CD4-positive, alpha-beta T cell treated with Interleukin-2 at 100 ng/mL for 4 hours (primary cell): ENCODE measurements around the gene RASL11A.
"Not testable (repeated sequence)": the region's sequence is repeated elsewhere in the genome, so short reads cannot be mapped to it uniquely, and the experiment has no call there.

ENCODE experiments used
- DNase-seq: peaks from one replicate; pipeline ENCODE4 v3.0.0-alpha.2; 2020; ENCODE audit warnings: low spot score

Gene RASL11A

DNA sequence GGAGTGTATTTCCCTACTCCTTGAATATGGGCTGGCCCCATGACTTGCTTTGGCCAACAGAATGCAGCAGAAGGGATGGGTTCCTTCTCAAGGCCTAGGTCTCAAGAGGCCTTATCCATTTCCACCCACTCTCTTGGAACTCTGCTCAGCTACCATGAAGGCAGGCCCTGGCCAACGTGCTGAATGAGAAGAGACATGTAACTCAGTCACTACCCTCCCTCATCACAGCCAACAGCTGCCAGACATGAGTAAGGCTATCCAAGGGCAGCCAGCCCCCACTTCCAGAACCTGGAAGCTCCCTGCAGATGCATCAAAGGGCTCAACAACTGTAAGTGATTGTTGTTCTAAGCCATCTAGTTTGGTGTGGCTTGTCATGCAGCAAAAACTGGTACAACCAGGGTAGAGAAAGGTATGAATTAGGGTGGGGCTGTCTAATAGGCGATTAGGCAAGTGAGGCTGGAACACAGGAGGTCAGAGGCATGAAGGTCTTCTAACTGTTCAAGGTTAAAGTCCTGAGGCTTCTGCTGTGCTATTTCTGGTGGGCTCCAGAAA lies 1.4 kb upstream of the RASL11A start:
- DNase-seq = no peak

DNA sequence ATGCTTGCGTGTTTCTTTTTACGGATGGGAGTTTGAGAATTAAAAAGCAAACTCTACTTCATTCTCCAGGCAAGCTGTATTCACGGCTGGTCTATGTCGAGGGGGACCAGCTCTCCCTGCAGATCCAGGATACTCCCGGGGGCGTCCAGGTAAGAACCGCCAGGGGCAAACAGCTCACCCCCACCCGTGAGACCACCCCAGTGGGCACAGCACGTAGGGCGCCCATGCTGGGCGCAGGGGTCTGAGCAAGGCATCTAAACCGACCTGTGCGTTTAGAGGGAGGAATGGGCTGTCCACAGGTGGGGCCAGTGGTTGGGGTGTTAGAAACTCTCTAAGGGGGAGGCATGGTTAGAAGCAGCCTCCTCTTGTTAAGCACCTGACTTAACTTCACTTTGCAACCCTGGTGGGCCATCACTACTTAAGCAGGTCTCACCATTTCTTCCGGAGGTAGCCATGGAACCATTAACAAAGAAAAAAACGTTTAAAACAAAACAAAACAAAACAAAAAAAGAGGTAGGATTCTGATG lies 1.0 kb downstream of the RASL11A start:
- no peak for DNase-seq

DNA sequence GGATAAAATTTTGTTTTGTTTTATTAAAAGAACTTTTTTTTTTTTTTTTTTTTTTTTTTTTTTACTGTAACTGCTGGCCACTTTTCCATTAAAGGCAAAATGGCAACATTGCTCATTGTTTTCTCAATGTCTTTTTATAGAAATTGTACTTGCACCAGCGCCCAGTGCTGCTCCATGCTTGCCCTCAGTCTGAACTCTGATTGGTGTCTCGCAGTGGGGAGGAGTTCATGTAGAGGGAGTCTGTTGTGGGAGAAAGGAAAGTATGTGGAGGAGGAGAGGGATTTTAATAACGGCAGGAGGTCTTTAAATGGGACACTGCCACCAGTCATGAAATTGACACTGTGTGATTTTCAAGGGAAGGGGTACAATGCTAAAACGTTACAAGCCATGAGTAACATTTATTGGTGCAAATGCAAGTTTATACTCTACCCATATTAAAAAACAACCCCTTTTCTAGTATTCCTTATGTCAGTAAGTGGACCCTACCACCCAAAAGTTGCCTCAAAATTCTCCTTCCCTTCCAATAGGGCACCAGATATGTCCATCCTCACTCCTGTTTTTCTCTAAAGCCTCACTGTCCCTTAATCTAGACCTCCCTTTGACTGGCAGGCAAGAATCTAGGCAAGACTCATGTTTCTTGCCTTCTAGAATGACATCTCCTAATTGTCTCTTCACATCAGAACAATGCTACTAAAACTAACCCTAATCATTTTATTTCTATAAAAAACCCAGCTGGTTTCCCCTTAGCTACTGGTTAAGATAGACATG lies 3.2 kb downstream of the RASL11A start:
- no peak for DNase-seq

DNA sequence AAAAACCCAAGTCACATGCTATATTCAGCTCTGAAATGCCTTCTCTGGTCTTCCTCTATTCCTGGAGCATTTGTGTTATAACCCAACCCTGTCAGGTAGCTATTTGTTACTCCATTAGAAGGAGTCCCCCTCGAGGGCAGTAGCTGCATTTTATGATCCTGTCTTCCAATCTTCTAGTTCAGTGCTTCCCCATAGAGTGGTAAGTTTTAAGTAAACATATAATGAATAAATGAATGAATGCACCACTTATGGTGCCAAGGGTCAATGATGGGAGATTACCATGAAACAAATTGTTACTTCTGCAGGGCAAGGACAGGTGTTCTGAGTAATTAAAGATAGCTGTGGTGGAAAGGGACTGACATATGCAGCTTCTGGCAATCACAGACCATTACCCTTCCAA lies 4.0 kb downstream of the RASL11A start:
- no peak for DNase-seq

DNA sequence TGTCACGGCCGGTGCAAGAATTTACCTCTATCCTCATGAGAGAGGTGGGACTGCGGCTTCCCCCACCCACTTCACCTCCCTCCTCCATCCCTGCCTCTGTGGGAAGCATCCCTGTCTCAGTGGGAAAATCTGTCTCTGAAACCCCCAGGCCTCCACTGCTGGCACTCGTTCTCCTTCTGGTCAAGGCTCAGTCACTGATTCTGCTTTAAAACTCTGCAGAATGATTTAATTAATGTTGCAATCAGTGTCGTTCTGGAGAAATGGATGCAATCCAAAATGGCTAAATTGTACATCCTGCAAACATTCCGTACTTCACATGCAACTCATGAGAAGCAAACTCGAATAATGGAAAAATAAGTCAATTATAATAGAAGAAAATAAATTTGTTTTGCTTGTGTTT lies 5.6 kb downstream of the RASL11A start:
- no peak for DNase-seq

DNA sequence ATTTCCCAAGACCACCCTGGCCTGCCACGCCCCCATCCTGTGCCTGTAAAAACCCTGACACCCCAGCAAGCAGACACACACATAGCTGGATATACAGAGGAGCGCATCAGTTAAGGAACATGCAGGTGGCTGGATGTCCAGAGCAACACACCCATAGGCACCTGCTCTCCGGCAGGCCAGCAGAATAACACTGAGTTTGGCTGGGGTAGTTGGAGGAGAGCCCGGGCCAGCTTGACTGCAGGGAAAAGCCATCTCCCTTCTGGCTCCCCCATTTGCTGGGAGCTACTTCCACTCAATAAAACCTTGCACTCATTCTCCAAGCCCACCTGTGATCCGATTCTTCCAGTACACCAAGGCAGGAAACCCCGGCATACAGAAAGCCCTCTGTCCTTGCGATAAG lies 8.9 kb downstream of the RASL11A start:
- no peak for DNase-seq

DNA sequence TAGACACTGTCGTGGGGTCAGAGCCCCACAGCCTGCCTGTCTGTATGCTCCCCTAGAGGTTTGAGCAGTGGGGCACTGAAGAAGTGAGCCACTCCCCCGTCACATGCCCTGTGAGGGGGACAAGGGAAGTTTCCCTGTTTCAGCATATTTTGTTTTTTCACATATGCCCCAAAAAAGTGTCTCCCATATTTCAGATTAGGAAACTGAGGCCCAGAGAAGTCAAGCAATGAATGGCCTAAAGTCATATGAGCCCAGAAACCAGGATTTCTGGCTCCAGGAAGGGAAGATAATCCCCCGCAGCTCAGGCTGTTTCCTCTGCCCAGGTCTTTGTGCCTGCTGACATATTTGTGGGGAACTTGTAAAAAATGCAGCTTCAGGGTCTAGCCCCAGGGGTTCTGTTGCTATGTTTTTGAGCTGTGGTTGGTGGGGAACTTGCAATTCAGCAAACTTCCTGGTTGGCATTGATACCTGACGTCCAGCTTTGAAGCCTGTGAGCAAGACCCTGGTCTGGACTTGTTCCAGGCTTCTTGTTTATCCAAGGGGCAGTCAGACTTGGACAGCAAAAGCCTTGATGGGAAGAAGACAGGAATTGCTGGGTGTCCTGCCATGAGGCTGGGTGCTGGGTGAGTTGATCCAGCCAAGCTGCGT lies 9.5 kb downstream of the RASL11A start:
- no peak for DNase-seq

DNA sequence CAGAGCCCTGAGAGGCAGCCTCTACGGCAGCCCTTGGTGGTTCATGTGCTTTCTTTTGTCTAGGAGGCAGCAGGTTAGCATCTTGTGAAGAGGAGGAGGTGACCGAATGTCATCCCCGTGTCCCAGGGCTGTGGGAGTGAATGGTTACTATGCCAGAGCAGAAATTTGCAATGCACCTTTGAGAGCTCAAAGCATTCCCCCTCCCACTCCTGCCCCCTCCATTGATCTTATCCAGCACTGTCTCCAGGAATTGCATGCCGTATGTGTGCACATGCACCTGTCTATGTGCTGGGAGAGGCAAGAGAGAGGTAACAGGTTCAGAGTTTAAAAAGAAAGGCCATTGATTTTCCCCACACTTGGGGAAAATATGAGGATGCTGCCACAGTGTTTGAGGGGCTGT lies 10.2 kb downstream of the RASL11A start:
- no peak for DNase-seq

DNA sequence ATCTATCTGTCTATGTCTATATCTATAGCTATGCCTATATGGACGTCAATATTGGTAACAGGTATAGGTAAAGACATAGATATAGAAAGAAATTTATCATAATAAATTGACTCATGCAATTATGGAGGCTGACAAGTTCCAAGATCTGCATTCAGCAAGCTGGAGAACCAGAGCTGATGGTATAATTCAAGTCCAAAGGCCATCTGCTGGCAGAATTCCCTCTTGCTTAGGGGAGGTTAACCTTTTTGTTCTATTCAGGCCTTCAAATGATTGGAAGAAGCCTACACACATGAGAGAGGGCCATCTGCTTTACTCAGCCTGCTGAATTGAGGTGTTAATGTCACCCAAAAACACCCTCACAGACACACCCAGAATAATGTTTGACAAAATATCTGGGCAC lies 10.8 kb downstream of the RASL11A start:
- no peak for DNase-seq

DNA sequence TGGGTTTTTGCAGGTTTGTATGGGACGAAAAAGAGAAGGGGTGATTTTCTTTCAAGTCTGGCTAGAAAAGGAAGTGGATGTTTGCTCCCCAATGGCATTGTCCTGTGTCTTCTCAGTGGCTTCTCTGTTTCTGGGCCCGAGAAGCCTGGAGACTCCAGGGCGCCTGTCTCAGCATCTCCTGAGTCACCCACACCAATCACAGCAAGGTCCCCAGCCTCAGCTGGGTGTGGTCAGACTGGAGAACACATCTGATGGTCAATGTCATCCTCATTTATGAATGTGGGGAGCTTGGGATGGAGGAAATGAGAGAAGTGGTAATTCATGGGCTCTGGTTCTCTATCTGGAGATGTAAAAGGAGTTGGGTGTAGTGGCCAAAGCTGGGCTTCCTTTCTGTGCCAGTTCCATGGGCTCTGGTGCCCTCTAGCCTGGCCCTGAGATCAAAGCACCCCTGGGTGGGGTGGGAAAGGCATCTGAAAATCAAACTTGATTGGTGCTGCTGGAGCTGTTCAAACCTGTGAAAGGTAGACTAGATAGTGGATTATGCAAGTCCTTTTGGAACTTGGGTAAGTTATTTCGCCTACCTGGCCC lies 13.4 kb downstream of the RASL11A start:
- DNase-seq = no peak

DNA sequence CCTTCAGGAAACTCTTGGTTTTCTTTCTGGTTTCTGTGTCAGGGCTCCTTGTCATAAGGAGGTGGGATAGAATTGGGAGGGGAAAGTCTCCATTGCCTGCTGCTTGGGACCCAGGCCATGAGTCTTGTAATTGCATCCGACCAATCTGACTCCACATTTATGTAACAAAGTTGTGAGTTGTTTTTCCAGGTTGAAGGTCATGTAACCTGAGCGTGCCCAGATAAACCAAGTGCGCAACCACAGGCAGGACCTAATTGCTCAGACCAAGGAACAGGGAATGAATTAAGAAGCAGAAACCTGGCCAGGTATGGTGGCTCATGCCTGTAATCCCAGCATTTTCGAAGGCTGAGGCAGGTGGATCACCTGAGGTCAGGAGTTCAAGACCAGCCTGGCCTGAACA lies 17.8 kb downstream of the RASL11A start:
- DNase-seq = no peak

DNA sequence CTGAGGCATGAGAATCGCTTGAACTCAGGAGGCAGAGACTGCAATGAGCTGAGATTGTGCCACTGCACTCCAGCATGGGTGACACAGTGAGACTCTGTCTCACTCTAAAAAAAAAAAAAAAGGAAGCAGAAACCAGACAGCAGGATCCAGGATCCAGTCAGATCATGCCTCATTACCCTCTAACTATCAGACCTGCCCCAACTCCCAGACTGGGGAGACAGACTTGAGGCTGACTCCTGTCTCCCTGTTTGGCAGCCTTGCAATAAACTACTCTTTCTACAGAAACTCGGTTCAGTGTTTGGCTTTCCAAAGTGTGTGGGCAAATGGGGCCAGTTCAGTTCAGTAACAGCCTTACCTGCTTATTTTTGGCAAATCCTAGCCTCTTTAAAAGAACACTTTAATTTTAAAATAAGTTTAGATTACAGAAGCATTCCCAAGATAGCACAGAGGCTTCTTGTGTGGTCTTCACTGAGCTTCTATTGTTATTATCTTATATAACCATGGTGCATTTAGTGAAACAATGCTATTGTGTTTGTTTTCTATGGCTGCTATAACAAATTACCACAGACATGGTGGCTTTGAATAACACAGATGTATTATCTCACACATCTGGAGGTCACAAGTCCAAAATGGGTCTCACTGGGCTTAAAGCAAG lies 18.5 kb downstream of the RASL11A start:
- DNase-seq = no peak

DNA sequence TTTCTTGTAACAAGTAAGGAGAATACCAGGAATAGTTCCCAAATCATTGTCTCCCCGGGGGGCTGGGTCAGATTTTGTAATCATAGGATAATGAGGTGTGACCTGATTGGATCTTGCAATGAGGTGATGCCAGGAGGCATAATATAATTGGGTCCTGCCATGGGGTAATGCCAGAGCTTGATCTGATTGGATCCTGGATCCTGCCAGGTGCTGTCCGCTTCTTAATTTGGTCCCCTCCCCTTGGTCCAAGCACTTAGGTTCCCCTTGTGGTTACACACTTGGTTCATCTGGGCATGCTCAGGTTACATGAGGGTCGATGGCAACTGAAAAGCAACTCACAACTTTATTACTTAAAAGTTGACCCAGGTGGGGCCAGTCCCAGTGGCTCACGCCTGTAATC lies 20.1 kb downstream of the RASL11A start:
- no peak for DNase-seq

DNA sequence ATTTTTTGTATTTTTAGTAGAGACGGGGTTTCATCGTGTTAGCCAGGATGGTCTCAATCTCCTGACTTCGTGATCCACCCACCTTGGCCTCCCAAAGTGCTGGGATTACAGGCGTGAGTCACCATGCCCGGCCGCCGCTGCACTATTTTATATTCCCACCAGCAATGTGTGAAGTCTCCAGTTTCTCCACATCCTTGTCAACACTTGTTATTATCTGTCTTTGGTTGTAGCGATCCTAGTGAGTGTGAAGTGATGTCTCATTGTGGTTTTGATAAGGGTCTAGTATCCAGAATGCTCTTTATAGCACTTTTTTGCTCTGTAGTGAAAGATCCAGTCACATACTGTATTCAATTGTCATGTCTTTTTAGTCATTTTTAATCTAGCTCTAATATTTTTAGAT lies 21.3 kb downstream of the RASL11A start:
- not testable (repeated sequence) for DNase-seq

DNA sequence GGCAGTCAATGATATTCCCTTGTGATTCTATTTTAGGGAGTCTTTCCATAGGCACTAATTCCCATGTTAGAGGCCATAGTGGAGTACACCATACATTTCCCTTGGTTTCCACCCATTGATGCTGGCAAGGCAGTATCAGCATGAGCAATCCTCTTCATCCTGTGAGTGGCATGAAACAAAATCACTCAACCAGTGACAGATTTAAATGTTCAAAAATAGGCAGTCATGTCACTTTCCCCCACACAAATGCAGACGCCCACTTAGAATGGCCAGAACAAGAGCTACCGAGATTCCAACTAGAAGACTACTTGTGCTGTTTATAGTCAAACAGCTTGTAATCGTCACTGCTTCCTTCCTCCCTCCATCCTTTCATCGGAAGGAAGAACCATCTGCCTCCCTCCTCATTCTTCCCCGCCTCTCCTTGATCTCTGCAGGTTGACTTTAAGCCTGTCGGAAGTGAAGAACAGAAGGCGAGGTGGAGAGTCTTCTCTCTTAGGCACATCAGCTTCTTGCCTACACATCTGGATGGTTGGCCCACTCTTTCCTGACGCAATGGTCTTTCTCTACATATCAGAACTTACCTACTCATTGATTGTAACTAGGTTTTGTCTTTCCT lies 22.6 kb downstream of the RASL11A start:
- no peak for DNase-seq

DNA sequence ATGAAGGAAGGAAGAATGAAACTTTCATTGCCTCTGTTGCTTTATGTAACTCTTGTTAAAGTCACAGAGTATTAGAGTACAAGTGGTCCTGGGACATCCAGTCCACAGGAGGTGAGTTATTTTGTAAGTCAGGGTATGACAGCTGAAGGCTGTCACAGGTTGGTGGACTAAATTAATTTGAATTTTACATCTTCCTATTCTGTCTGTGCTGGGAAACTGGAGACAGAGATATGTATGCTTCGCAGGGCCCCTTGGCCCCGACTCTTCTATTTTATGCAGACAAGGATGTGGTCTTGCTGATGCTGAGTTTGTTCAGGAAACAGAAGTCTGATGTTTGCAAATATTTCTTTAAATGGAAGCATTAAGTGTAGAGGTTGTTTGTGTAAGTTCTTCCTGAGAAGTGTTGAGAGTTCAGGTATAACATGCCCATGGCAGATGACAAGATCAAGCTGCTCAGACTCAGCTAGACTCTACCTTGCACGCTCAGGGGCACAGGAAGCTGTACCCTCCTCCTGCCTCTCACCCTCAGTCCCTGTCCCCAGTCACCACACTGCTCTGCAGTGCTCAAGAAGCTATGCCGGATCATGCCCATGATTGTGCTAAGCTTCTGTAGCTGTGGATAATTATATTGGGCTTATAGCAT lies 23.4 kb downstream of the RASL11A start:
- DNase-seq = no peak

DNA sequence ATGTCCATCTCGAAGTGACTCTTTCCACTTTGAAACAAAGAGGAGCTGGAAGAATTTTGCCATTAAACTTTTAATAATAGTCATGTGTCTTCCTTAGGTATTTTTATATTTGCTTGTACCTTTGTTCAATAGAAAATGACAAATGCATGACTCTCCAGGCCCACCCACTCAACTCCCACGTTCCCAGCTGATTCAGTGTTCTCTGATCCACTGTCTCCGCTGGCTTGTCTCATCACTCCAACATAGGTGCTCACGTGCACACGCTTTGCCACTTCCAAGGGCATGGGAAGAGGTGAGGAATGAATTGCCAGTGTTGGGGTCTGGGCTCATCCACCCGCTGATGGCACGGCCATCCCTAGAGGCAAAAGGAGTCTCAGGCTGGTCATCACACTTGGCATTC lies 24.5 kb downstream of the RASL11A start:
- DNase-seq = no peak

DNA sequence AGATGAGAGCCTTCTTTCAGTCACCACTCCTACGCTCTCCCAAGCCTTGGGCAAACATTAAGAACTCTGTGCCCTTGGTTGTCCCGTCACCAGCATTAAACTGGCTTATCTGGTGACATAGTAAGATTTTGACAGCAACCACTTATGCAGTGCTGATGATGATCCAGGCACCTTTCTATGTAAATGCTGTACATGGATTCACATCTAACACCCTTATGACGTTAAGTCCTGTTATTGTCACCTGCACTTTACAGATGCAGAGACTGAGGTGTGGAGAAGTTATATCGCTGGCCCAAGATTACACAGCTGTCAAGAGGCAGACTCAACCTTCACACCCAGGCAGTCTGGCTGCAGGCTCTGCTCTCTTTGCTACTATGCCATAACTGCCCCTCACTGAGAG lies 25.0 kb downstream of the RASL11A start:
- no peak for DNase-seq

DNA sequence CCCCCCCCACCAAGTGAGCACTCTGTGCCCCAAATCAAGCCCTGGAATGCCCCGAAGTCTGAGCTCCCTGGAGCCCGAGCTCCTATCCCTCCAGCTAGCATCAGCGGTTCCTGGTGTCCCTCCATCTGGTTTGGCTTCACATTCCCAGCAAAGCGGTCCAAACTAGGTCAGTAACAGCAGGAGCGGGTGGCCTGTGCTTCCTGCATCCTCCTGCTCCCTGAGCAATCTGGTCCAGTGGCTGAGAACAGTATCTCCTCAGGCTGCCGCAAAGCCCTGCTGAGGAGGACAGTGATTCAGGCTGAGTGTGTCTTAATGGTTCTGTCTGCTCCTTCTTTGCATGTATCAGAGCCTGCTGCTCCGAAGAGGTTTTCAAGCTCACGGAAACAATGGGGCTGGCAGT lies 25.9 kb downstream of the RASL11A start:
- no peak for DNase-seq

DNA sequence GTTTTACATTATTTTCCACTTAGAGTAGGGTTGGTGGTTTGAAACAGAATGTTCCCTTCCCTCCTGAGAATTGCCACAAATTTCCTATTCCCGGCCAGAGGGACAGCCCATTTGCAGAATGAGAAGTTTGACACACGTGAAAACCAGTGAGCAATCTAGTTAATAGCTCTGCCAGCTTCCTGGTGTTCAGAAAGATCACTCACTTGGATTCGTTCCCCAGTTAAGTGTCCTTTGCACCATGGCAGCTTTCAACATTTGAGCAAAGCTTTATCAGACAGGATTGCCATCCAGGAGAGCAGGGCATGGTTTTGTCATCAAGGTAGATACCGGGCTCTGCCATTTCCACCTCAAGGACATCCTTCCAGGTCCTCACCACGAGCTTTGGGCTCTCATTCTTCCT lies 28.2 kb downstream of the RASL11A start:
- DNase-seq = no peak

DNA sequence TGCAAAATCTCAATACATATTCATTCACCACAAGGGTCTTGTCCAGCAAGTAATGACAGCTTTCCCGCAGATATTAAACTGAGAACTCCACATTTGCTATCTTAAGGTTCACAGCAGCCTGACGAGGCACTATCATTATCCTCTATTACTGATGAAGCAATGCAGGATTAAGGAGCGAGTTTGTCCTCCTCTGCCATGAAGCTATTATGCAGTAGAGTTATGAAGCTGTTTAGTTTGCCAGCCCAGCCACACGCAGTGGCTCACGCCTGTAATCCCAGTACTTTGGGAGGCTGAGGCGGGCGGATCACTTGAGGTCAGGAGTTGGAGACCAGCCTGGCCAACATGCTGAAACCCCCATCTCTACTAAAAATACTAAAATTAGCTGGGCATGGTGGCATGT lies 29.8 kb downstream of the RASL11A start:
- not testable (repeated sequence) for DNase-seq
